Measurements from ENCODE around the gene PCMT1.
"Not testable (repeated sequence)": the region's sequence is repeated elsewhere in the genome, so short reads cannot be mapped to it uniquely, and the experiment has no call there.

PCMT1 gene

GRCh38 chr6:149727793-149728498 is 21.6 kb upstream of the PCMT1 start:
- H3K27me3 ChIP-seq (ENCODE audit: control insufficient read depth, insufficient read depth, low read length), result no peaks in the 10 kb centered on the region
- H3K9ac ChIP-seq (ENCODE audit: low read length), result no peak overlapping the region
- H3K4me3 ChIP-seq (ENCODE audit: low read length), result no peak overlapping the region
- H3K36me3 ChIP-seq (ENCODE audit: control insufficient read depth, low read depth, low read length), result peaks cover 59% of the 10 kb centered on the region
- H3K27ac ChIP-seq (ENCODE audit: low read length), result no peak overlapping the region
- H3K4me1 ChIP-seq (ENCODE audit: control insufficient read depth, low read depth, low read length), result no peaks in the 10 kb centered on the region
- no peaks in the 10 kb centered on the region for H3K9me3 ChIP-seq (ENCODE audit: control insufficient read depth, low read depth, low read length)

- no peak overlapping the region for H3K4me3 ChIP-seq (ENCODE audit: low read length)
- H3K36me3 ChIP-seq (ENCODE audit: control insufficient read depth, low read depth, low read length), result peaks cover 66% of the 10 kb centered on the region
- no peaks in the 10 kb centered on the region for H3K4me1 ChIP-seq (ENCODE audit: control insufficient read depth, low read depth, low read length)
- no peak overlapping the region for H3K27ac ChIP-seq (ENCODE audit: low read length)
- no peaks in the 10 kb centered on the region for H3K9me3 ChIP-seq (ENCODE audit: control insufficient read depth, low read depth, low read length)
- H3K9ac ChIP-seq (ENCODE audit: low read length), result no peak overlapping the region
- no peaks in the 10 kb centered on the region for H3K27me3 ChIP-seq (ENCODE audit: control insufficient read depth, insufficient read depth, low read length)
Measured at GRCh38 chr6:149728499-149729234, 20.9 kb upstream of the PCMT1 start.

DNA sequence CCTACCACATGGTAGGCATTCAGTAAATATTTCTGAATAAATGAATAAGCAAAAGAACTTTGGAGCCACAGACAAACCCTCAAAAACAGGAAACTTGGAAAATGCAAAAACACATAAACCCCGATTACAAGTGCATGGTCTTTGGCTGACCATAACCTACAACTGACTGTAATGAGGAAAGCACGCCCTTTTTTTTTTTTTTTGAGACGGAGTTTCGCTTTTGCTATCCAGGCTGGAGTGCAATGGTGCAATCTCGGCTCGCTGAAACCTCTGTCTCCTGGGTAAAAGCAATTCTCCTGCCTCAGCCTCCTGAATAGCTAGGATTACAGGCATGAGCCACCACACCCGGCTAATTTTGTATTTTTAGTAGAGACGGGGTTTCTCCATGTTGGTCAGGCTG is 19.7 kb upstream of the PCMT1 start:
- Histone ChIP-seq H3K27ac (ENCODE audit: low read length) (no peak overlapping the region), H3K4me1 (ENCODE audit: control insufficient read depth, low read depth, low read length) (no peaks in the 10 kb centered on the region), H3K36me3 (ENCODE audit: control insufficient read depth, low read depth, low read length) (peaks cover 68% of the 10 kb centered on the region), H3K9me3 (ENCODE audit: control insufficient read depth, low read depth, low read length) (no peaks in the 10 kb centered on the region), H3K27me3 (ENCODE audit: control insufficient read depth, insufficient read depth, low read length) (no peaks in the 10 kb centered on the region), H3K4me3 (ENCODE audit: low read length) (no peak overlapping the region), H3K9ac (ENCODE audit: low read length) (no peak overlapping the region)

- Histone ChIP-seq H3K27me3 (ENCODE audit: control insufficient read depth, insufficient read depth, low read length) (no peaks in the 10 kb centered on the region), H3K36me3 (ENCODE audit: control insufficient read depth, low read depth, low read length) (peaks cover 71% of the 10 kb centered on the region)
Measured at GRCh38 chr6:149733089-149733720, 16.3 kb upstream of the PCMT1 start.

DNA sequence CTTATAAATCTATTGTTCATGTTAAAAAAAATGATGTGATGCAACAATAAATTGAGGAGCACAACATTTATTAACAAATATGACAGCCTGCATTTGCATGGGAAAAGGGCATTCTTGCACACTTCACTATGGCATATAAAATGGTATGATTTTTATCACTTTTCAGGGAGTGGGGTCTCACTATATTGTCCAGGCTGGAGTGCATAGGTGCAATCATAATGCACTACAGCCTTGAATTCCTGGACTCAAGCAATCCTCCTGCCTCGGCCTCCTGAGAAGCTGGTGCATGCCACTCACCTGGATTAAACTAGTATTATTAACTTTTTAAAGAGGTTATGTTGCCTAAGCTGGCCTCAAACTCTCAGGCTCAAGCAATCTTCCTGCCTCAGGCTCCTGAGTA is 14.6 kb upstream of the PCMT1 start:
- peaks cover 66% of the 10 kb centered on the region for H3K36me3 ChIP-seq (ENCODE audit: control insufficient read depth, low read depth, low read length)

More at GRCh38 chr6:149733089-149733720, 16.3 kb upstream of the PCMT1 start:
- H3K9me3 ChIP-seq (ENCODE audit: control insufficient read depth, low read depth, low read length), result no peaks in the 10 kb centered on the region
- no peaks in the 10 kb centered on the region for H3K4me1 ChIP-seq (ENCODE audit: control insufficient read depth, low read depth, low read length)
- H3K9ac ChIP-seq (ENCODE audit: low read length), result no peak overlapping the region
- no peak overlapping the region for H3K27ac ChIP-seq (ENCODE audit: low read length)
- H3K4me3 ChIP-seq (ENCODE audit: low read length), result no peak overlapping the region

GRCh38 chr6:149745252-149745651 is 4.3 kb upstream of the PCMT1 start:
- not testable (repeated sequence) for H3K27me3 ChIP-seq (ENCODE audit: control insufficient read depth, insufficient read depth, low read length); H3K4me1 ChIP-seq (ENCODE audit: control insufficient read depth, low read depth, low read length); H3K27ac ChIP-seq (ENCODE audit: low read length); H3K9me3 ChIP-seq (ENCODE audit: control insufficient read depth, low read depth, low read length)
- Histone ChIP-seq H3K4me3 (ENCODE audit: low read length) (peak overlapping the region; percentile 74), H3K36me3 (ENCODE audit: control insufficient read depth, low read depth, low read length) (peaks cover 28% of the 10 kb centered on the region), H3K9ac (ENCODE audit: low read length) (peak overlapping the region; percentile 78)

More for the DNA sequence above, 14.6 kb upstream of the PCMT1 start:
- no peak overlapping the region for H3K27ac ChIP-seq (ENCODE audit: low read length)
- no peak overlapping the region for H3K9ac ChIP-seq (ENCODE audit: low read length)
- H3K27me3 ChIP-seq (ENCODE audit: control insufficient read depth, insufficient read depth, low read length), result no peaks in the 10 kb centered on the region
- H3K4me3 ChIP-seq (ENCODE audit: low read length), result no peak overlapping the region
- no peaks in the 10 kb centered on the region for H3K4me1 ChIP-seq (ENCODE audit: control insufficient read depth, low read depth, low read length)
- H3K9me3 ChIP-seq (ENCODE audit: control insufficient read depth, low read depth, low read length), result no peaks in the 10 kb centered on the region

DNA sequence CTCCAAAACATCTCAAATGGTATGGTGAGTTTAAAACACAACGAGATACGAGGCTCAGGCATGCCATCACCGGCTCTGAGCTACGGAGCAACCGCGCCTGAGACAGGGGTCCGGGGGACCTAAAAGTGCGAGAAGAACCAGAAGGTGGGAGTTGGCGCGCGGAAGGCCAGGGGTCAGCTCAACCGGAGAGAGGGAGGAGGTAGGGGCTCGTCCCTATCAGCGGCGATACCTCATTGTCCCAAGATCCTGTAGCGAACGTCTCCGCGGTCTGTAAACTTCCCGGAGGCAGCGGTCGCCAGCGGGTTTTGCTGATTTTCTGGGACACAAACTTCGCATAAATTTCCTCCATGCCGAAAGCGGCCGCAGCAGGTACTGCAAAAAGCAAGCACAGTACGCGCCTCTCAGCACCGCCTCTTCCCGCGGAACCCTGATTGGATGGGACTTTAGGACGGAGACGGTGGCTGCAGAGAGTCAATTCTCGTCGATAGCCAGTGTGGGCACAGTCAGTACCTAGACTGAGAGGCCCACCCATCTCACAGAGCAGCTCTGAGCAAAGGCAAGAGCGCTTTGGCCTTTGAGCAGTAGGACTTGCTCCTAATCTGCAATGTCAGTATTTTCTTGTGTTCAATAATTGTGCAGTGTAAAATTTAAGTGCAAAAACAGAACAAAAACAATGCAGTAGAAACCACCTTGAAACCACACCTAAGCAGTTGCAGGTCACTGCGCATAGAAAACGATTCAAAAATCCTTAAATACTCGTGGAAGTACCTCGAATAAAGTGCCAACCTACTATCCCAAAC is 3.2 kb upstream of the PCMT1 start, which contains the start of gene NUP43:
NUP43 (minus strand) TSS at position 383 of the 800 bp plus-strand sequence; CDS start at position 349, 34 bp downstream.
- Histone ChIP-seq H3K27ac (ENCODE audit: low read length) (peak within 1 kb of the TSS; percentile 31), H3K36me3 (ENCODE audit: control insufficient read depth, low read depth, low read length) (peaks cover 20% of the 10 kb centered on the region), H3K9ac (ENCODE audit: low read length) (peak within 1 kb of the TSS; percentile 78), H3K4me1 (ENCODE audit: control insufficient read depth, low read depth, low read length) (peaks cover 12% of the 10 kb centered on the region), H3K27me3 (ENCODE audit: control insufficient read depth, insufficient read depth, low read length) (no peaks in the 10 kb centered on the region), H3K4me3 (ENCODE audit: low read length) (peak within 1 kb of the TSS; percentile 74), H3K9me3 (ENCODE audit: control insufficient read depth, low read depth, low read length) (no peaks in the 10 kb centered on the region)

DNA sequence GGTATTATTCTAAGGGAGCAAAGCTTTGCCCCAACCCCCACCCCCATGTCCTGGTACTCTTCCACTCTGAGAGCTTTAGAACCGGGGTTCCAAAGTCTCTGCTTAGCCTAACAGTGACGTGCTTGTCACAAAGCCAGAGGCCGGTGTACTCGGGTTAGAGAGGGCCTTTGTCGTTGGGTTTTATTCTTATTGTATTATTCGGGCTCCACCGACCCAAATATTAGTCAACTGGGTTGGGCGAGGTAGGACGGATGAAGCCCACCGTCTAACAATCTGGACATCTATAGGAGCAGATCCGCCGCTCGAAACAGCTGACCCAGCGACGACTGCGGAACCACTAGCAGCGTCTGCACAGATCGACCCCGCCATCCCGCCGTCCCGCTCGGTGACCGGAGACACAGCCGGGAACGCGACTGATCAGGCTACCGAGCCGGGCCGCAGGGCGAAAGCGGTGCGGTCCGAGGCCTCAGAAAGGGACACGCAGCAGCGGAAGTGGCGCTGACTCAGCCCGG is 403 bp upstream of the PCMT1 start:
- not testable (repeated sequence) for H3K27ac ChIP-seq (ENCODE audit: low read length); H3K9ac ChIP-seq (ENCODE audit: low read length); H3K27me3 ChIP-seq (ENCODE audit: control insufficient read depth, insufficient read depth, low read length); H3K36me3 ChIP-seq (ENCODE audit: control insufficient read depth, low read depth, low read length); H3K9me3 ChIP-seq (ENCODE audit: control insufficient read depth, low read depth, low read length)
- Histone ChIP-seq H3K4me1 (ENCODE audit: control insufficient read depth, low read depth, low read length) (peaks cover 12% of the 10 kb centered on the region), H3K4me3 (ENCODE audit: low read length) (peak overlapping the region; percentile 94)

GRCh38 chr6:149750136-149750609 is 632 bp downstream of the PCMT1 start:
- Histone ChIP-seq H3K27me3 (ENCODE audit: control insufficient read depth, insufficient read depth, low read length) (no peaks in the 10 kb centered on the region), H3K4me1 (ENCODE audit: control insufficient read depth, low read depth, low read length) (peaks cover 12% of the 10 kb centered on the region)

GRCh38 chr6:149751239-149751638 is 1.7 kb downstream of the PCMT1 start:
- H3K9ac ChIP-seq (ENCODE audit: low read length), result no peak overlapping the region
- H3K36me3 ChIP-seq (ENCODE audit: control insufficient read depth, low read depth, low read length), result no peaks in the 10 kb centered on the region
- no peaks in the 10 kb centered on the region for H3K9me3 ChIP-seq (ENCODE audit: control insufficient read depth, low read depth, low read length)
- H3K27ac ChIP-seq (ENCODE audit: low read length), result no peak overlapping the region
- H3K4me3 ChIP-seq (ENCODE audit: low read length), result no peak overlapping the region
- peaks cover 8% of the 10 kb centered on the region for H3K4me1 ChIP-seq (ENCODE audit: control insufficient read depth, low read depth, low read length)
- no peaks in the 10 kb centered on the region for H3K27me3 ChIP-seq (ENCODE audit: control insufficient read depth, insufficient read depth, low read length)

More at GRCh38 chr6:149750136-149750609, 632 bp downstream of the PCMT1 start:
- Histone ChIP-seq H3K36me3 (ENCODE audit: control insufficient read depth, low read depth, low read length) (no peaks in the 10 kb centered on the region), H3K27ac (ENCODE audit: low read length) (peak overlapping the region; percentile 62), H3K9ac (ENCODE audit: low read length) (peak overlapping the region; percentile 71), H3K9me3 (ENCODE audit: control insufficient read depth, low read depth, low read length) (no peaks in the 10 kb centered on the region), H3K4me3 (ENCODE audit: low read length) (peak overlapping the region; percentile 94)

GRCh38 chr6:149751920-149752319 is 2.4 kb downstream of the PCMT1 start:
- not testable (repeated sequence) for H3K27ac ChIP-seq (ENCODE audit: low read length); H3K9ac ChIP-seq (ENCODE audit: low read length); H3K9me3 ChIP-seq (ENCODE audit: control insufficient read depth, low read depth, low read length)

More at GRCh38 chr6:149751920-149752319, 2.4 kb downstream of the PCMT1 start:
- H3K4me3 ChIP-seq (ENCODE audit: low read length); H3K36me3 ChIP-seq (ENCODE audit: control insufficient read depth, low read depth, low read length); H3K27me3 ChIP-seq (ENCODE audit: control insufficient read depth, insufficient read depth, low read length); H3K4me1 ChIP-seq (ENCODE audit: control insufficient read depth, low read depth, low read length): not testable (repeated sequence)
